Renal pelvis (tissue), 4 donors: Measurements from ENCODE around the gene ZNF592. TPM values are rescaled to one million over a fixed set of nuclear protein-coding genes. Genes with fewer than 3 reads are reported as not detected.

Experiments
- DNase-seq: peaks from one replicate; pipeline ENCODE4 v3.0.0-alpha.2; 2013
- polyA plus RNA-seq, 3 donors: library from polyadenylated mRNA; unstranded; fragments of 120-200 nt; gene quantifications; one replicate each; pipeline ENCODE4 v1.2.1, GENCODE V29; 2013; ENCODE audit not compliant: insufficient read length in 3 of 3

The ZNF592 gene
- polyA plus RNA-seq, 3 donors, result 32.4 to 39.5 (median 33.9) TPM

DNA sequence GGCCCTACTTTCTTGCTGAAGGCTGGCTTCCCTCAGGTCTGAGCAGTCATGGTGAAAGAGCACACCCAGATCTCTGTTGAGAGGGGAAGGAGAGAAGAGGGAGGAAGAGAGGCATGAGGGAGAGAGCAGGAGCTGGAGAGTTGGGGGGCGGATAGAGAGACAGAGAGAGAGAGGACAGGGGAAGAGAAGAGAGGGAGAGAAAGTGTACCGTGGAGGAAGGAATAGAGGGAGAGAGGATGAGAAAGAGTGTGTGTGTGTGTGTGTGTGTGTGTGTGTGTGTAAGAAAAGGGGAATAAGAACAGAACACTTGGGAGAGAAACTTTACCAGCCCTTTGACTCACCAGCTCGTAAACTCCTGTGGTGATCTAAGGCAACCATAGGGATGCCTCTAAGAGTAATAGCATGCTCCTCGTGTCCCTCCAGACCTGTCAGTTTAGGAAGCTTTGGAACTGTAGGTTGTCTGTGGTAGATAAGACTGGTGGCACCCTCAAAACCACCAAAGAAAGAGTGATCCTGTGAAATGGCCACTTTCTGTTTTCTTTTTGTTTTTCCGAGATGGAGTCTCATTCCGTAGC, 18.2 kb downstream of the ZNF592 start:
- DNase-seq, result no peak

DNA sequence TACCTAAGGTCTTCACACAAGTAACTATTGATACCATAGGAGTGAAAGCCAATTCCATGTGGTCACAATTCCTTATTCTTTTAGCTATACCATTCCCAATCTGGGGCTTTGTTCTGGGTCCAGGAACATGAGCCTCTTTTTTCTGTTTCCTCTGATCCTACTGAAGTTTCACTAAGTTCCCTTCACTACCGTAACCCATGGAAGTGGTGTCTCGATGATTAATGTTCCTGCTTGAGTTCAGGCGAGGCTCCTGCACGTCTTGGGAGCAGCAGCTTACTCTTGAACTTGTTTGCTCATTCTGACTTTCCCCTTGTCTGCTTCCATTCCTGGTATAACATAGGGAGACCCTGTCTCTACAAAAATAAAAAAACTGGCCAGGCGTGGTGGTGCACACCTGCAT, 23.6 kb downstream of the ZNF592 start:
- no peak for DNase-seq

DNA sequence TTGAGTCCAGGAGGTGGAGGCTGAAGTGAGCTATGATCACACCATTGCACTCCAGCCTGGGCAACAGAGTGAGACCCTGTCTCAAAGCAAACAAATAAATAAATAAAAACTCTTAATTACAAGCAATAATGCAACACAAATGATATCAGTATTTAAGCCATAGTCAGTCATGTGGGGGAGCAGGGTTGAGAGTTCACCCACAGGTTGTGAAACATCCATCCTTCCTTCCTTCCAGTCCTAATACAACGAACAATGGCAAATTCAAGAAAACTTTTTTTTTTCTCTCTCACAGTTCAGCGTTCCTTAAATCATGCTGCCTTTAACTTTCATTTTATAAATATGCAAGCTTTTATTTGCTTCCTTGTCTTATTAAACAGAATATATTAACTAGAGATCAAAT, 24.1 kb downstream of the ZNF592 start:
- no peak for DNase-seq

DNA sequence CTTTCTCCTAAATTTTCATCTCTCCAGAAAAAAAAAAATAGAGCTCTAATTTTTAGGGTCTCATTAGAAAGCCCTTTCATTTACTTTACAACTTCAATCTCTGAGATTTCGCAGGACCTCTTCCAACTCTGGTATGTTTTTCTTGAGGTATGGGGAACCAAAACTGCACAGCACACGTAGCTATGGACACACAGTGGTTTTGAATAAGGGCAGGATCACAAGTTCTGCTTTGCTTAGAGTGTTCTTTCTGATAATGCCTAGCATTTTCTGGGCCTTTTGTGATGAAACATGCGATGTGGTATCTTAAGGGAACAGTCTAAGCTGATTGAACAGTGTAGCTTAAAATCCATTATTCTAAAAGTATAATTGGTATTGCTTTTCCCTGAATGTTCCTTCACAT, 25.3 kb downstream of the ZNF592 start:
- no peak for DNase-seq

DNA sequence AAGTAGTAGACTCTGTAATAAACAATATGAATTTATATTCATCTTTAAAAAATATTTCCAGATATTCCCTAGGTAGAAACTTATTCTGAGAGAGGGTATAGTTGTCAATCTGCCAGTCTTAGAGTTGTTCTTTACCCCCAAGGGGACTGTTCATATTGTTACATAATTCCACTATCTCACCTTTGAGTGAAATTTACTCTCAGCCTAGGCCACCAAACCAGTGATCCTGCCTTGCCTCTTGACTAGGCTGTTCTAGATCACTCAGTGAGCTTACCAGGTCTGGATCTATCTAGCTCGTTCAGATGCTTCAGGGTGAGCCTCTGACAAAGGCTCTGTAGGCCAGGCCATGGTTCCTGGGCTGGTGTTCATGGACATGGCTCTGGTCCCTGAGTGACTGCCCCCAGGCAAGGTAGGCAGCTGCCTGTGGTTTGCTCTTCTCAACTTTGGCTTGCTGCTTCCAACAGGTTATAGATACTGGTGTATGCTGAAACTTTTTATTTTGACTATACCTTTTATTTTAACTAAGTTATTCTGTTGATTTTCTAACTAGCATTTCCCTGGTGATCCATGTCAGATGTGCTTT, 27.6 kb downstream of the ZNF592 start:
- DNase-seq, result no peak

DNA sequence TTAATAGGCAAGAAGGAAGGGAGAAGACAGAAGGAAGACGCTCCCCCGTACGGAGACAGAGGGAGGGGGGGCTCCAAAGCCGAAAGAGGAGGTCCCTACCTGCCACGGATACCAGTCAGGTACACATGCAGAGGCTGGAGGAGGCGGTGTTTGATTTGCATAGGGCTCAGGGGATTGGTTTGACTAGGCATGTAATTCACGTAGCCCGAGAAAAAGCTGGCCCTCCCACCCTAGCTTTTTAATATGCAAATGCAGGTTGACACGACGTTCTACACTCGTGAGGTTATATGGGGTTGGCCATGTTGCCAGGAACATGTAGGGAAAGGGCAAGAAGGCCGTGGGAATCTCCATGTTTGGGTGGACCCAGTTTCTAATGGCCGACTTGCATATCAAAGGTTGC, 29.8 kb downstream of the ZNF592 start:
- DNase-seq, result no peak

DNA sequence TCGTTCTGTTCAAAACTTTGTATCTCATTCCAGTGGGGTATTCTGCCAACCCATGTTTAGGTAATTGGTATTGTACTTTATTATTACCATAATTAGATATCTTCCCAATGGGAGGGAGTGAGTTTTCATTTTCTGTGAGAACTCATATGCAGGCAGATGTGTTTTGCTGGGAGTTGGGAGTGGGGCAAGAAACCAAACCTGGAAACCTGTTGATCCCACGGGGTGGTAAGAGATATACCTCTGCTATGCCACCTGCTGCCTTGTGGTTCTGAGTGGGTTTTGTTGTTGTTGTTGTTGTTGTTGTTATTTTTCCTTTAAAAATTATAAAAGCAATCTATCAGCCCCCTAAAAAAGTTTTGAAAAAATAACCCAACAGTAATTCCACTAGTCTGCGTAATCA, 32.1 kb downstream of the ZNF592 start:
- no peak for DNase-seq

DNA sequence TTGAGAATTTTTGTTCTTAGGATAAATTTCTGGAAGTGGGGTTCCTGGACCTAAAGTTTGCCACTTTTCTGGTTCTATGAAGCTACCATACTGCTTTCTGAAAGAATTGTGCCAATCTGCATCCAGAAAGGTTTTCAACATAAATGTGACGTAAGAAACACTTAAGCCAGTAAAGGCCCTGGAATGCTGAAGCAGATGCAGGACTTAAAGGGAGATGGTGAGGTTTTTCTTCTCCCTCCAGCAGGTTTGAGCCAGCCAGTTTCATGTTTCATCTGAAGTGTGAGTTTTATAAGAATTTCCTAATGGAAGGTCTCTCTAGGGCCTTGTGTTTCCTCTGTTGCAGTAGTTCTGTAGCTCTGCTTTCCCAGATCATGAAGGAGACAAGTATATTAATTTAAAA, 33.1 kb downstream of the ZNF592 start:
- DNase-seq, result no peak

DNA sequence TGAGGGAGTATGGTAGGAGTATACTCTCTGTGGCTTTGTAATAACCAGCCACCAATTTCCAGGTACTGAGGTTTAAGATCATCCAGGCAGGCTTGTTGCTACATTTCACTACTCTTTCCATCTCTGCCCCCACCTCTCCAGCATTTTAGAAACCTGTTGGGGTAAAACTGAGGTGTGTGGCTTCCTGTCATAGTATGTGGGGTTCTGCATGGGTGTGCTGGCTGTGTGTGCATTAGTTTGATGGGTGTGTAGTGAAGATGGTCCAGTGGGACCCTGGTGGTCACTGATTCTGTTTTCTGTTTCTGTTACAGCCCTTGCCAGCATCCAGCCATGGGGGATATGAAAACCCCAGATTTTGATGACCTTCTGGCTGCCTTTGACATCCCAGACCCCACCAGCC, 34.0 kb downstream of the ZNF592 start:
- no peak for DNase-seq

DNA sequence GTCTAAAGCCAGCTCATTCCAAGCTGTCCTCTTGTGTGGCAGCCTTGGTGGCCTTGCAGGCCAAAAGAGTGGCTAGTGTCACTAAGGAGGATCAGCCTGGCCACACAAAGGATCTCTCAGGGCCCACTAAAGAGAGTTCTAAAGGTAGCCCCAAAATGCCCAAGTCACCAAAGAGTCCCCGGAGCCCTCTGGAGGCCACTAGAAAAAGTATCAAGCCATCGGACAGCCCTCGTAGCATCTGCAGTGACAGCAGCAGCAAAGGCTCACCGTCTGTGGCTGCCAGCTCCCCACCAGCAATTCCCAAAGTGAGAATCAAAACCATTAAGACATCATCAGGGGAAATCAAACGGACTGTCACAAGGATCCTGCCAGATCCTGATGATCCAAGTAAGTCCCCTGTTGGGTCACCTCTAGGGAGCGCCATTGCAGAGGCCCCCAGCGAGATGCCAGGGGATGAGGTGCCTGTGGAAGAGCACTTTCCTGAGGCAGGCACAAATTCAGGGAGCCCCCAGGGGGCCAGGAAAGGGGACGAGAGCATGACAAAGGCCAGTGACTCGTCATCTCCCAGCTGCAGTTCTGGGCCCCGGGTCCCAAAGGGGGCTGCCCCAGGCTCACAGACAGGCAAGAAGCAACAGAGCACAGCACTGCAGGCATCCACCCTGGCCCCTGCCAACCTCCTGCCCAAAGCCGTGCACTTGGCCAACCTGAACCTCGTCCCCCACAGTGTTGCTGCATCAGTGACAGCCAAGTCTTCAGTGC, 35.3 kb downstream of the ZNF592 start:
- no peak for DNase-seq

DNA sequence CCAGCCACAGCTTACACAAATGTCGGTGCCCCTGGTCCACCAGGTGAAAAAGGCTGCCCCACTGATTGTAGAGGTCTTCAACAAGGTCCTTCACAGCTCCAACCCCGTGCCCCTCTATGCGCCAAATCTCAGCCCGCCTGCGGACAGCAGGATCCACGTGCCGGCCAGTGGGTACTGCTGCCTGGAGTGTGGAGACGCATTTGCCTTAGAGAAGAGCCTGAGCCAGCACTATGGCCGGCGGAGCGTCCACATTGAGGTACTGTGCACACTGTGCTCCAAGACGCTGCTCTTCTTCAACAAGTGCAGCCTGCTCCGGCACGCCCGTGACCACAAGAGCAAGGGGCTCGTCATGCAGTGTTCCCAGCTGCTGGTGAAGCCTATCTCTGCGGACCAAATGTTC, 35.9 kb downstream of the ZNF592 start:
- no peak for DNase-seq

DNA sequence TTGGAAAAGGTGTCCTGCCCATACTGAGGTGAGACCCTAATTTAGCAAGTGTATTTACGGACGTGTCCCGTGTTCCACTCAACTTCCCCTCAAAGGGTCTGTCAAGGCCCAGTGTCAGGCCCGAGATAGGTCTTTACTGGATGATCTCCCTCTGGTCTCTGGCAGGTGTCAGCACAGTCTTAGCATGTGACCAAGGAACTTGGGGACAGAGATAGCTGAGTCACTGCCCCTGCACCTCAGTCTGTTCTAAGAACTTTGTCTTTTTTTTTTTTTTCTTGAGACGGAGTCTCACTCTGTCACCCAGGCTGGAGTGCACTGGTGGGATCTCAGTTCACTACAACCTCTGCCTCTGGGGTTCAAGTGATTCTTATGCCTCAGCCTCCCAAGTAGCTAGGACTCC, 36.7 kb downstream of the ZNF592 start:
- DNase-seq, result no peak

DNA sequence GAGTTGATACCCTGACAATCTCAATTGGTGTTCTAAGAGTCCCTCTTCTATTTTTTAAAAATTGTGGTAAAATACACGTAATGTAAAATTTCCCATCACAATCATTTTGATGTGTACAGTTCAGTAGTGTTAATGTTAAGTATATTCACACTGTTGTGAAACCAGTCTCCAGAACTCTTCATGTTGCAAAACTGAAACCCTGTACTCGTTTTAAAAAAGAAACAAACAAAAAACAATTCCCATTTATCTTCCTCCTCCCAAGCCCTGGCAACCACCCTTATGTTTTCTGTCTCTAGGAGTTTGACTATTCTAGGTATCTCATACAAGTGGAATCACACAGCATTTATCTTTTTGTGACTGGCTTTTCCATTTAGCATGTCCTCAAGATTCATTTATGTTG, 40.1 kb downstream of the ZNF592 start:
- no peak for DNase-seq

DNA sequence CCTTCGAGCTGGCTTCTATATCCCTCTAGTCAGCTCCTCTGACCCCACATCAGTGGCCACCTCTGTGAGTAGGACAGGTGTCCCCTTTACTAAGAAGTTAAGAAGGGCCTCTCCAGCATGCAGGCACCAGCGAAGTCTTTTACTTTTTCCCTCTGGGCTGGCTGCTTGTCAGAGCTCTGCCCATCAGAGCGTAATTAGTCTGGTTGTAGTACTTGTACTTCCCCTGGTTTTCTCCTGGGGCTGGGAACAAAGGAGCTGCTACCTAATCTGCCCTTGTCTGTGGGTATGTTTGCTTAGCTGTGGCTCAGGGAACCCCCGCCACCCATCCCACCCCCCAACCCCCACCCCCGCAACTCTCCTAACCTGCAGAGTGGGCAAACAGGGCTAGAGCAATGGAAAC, 41.4 kb downstream of the ZNF592 start:
- no peak for DNase-seq

DNA sequence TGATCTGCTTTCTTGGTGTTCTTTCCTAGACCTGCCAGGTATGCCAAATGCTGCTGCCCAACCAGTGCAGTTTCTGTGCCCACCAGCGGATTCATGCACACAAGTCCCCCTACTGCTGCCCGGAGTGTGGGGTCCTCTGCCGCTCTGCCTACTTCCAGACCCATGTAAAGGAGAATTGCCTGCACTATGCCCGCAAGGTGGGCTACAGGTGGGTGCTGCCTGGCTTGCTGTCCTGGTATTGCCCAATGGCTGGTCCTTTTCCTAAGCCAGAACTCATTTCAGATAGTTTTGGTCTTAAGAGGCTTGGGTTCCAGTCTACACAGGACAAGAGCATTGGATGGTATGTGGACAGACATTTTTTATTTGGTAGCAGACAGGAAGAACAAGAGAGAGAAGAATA, 42.3 kb downstream of the ZNF592 start:
- DNase-seq, result no peak

DNA sequence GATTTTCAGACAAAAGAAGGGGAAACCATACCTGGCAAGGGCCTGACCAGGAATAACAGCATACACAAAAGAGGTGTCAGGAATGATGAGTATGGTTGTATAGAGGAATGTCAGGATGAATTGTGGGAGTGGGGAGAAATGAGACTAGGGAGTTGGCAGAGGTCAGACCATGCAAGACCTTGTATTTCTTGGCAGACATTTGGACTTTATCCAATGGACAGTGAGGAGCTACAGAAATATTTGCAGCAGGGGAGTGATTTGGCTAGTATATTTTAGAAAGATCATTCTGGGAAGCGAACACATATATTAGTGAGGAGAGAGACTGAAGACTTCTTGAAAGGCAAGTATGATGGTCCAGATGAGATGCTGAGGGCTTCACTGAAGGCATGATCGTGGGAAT, 43.4 kb downstream of the ZNF592 start:
- no peak for DNase-seq

DNA sequence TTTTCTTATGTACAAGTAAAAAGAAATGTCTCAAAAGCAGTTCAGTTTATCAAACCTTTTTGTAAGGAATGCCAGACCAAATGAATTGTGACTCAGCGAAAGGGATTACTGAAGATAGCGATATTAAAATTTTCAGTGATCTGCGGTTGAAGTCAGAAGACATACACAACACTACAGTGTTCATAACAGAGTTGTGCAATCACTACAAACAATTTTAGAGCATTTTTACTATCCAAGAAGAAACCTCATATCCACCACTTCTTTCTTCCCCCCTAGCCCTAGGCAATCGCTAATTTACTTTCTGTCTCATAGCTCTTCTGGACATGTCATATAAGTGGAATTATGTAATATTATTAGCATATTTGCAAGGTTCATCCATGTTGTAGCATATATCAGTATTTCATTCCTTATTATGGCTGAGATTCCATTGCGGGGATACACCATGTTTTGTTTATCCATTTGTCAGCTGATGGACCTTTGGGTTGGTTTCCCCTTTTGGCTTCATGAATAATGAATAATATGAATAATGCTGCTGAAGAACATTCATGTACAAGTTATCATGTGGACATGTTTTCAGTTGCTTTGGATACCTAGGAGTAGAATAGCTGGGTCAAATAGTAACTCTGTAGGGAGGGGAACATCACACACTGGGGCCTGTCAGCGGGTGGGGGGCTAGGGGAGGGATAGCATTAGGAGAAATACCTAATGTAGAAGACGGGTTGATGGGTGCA, 45.2 kb downstream of the ZNF592 start:
- DNase-seq, result no peak

DNA sequence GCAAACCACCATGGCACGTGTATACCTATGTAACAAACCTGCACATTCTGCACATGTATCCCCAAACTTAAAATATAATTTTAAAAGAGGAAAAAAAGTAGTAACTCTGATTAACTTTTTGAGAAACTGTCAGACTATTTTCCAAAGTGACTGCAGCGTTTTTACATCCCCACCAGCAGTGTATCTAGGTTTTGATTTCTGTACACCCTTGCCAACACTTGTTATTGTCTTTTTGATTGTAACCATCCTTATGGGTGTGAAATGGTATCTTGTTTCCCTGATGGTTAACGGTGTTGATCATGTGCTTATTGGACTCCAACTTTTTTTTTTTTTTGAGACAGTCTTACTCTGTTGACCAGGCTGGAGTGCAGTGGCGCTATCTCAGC, 45.8 kb downstream of the ZNF592 start:
- DNase-seq, result no peak

DNA sequence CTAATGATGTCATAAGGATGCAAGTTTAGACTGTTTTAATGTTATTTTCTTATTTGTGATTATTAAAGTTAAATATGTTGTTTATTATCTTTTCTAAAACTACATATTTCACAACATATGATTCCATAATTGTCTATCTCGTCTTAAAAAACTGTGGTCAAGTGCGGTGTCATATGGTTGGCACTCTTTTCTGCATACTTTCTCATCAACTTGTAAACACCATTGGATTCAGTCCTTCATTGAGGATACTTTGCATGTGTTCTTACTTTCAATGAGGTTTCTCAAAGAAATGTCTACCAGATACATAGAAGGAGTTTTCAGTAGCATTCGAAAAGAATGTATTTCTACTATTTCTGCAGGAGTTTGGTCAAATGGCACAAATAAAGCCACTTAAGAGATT, 46.8 kb downstream of the ZNF592 start:
- DNase-seq, result no peak

DNA sequence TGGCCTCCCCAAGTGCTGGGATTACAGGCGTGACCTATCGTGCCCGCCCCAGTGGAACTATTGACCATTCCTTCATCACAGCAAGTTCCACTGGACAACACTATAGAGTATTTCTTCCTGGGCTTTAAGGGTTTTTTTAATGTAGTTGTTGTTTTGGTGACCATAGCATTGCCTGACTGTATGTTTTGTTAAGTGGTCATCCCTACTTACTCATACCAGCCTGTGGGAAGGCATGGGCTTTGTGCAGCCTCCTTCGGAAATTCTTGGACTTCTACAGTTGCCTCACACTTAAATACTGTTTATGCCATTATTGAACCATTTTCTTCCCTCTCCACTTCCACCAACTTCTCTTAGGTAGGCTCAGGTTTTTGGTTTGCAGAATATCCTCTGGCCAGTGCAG, 48.8 kb downstream of the ZNF592 start:
- DNase-seq, result no peak

DNA sequence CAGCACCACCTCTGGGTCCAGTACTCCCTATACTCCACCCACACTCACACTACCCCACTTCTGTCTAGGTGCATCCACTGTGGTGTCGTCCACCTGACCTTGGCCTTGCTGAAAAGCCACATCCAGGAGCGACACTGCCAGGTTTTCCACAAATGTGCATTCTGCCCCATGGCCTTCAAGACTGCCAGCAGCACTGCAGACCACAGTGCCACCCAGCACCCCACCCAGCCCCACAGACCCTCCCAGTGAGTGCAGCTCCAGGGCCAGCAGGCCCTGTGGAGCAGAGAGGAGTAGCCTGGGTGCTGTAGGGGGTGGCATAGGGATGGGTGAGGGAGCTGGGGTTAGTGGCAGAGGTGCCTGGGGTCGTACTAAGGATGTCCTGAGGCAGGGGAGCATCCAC, 49.4 kb downstream of the ZNF592 start:
- no peak for DNase-seq

DNA sequence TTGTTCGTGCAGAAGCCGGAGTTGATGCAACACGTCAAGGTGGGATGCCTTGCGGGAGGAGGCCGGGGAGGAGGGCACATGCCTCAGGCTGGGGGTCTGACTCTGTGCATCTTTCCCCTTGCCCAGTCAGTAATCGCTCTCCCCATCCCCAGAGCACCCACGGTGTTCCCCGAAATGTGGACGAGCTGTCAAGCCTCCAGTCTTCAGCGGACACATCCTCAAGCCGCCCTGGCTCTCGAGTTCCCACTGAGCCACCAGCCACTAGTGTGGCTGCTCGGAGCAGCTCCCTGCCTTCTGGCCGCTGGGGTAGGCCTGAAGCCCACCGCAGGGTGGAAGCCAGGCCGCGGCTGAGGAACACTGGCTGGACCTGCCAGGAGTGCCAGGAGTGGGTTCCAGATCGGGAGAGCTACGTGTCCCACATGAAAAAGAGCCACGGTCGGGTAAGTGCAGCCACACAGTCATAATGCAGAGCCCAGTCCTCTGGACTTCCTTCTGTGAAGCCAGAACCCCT, 50.1 kb downstream of the ZNF592 start:
- DNase-seq, result no peak
